Measurements from ENCODE around the gene KDM5C.
A peak's percentile ranks its signal among the peaks of the same experiment; 100 is the strongest.

KDM5C gene

DNA sequence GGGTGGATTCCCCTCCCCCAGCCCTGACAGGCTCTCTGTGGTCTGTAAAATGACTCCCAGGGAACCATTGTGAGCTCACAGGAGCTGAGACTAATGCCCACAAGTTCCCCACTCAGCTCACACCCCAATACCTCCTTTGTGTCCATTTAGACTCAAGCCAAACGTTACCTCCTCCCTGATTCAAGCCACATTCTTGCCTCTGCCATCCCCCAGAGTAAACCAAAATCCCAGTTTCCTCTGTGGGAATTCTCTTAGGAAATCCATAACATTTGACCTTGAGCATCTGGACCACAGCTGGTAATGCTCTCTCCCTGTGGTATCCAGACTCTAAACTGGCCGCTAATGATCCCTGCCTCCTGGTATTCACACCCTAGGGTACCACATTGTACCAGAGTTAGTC lies 26.3 kb upstream of the KDM5C start:
- DNase-seq (ENCODE audit: low read depth in 2 of 2, low spot score in 1 of 2): no peak

GRCh38 chrX:53250556-53250955 lies 25.5 kb upstream of the KDM5C start:
- DNase-seq (ENCODE audit: low read depth in 2 of 2, low spot score in 1 of 2): no peak

- no peak for DNase-seq (ENCODE audit: low read depth in 2 of 2, low spot score in 1 of 2)
Measured at GRCh38 chrX:53249408-53250042, 24.5 kb upstream of the KDM5C start.

DNA sequence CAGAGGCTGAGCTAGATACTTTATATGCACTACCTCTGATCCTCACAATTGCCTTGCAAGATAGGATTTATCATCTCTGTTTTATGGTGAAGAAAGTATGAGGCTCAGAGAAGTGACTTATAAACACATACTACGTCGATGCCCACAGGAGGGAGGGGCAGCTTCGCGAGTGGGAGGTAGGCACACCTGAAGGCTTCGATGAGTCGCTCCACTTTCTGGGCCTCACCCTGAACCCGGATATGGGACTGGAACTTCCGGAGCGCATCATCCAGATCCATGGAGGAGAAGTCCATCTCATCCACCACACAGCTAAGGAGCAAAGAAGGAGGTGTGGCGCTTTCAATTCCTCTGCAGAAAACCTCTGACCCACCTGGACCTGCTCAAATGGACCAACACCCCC lies 22.9 kb upstream of the KDM5C start:
- DNase-seq (ENCODE audit: low read depth in 2 of 2, low spot score in 1 of 2): no peak

DNA sequence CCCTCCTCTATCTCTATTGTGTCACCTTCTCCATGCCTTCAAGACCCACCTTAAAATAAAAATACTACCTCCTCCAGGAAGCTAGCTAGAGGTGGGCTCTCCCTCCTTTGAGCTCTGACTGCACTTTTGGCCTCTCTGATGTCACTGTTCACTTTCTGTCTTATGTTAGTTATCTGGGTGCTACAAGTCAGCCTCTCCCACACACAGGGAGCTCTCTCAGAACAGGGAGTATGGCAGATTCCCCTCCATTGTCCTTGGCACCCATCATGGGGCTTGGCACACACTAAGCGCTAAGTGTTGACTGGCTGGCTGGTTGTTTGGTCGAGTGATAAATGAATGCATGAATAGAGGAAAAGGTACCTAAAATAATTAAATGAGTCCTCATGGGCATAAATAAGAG lies 21.2 kb upstream of the KDM5C start:
- DNase-seq (ENCODE audit: low read depth in 2 of 2, low spot score in 1 of 2): no peak

GRCh38 chrX:53244610-53245009 lies 19.6 kb upstream of the KDM5C start:
- no peak for DNase-seq (ENCODE audit: low read depth in 2 of 2, low spot score in 1 of 2)

GRCh38 chrX:53242310-53242709 lies 17.3 kb upstream of the KDM5C start:
- DNase-seq (ENCODE audit: low read depth in 2 of 2, low spot score in 1 of 2): no peak

GRCh38 chrX:53241558-53241957 lies 16.6 kb upstream of the KDM5C start:
- no peak for DNase-seq (ENCODE audit: low read depth in 2 of 2, low spot score in 1 of 2)

DNA sequence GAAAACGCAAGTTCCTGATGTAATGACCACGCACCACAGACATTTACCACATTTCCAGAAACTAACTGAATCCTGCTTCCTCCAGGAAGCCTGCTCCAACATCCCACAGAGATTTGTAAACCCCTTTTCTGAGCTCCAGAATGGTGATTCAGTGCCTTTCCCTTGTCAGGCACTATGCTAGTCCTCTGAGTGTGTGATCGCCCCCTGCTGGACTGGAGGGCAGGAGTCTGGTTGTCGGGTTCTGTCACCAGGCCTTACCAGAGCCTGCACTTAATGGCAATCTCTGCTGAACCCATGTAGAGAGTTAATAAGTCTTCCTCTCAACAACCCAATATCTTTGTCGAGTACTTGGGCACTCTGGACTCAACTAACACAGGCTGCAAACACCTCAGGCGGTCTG lies 14.5 kb upstream of the KDM5C start:
- DNase-seq (ENCODE audit: low read depth in 2 of 2, low spot score in 1 of 2): peak in 1 of 2 donors; percentile 47

- no peak for DNase-seq (ENCODE audit: low read depth in 2 of 2, low spot score in 1 of 2)
Measured at GRCh38 chrX:53237056-53237455, 12.0 kb upstream of the KDM5C start.

GRCh38 chrX:53236025-53236679 lies 11.1 kb upstream of the KDM5C start:
- DNase-seq (ENCODE audit: low read depth in 2 of 2, low spot score in 1 of 2): no peak

DNA sequence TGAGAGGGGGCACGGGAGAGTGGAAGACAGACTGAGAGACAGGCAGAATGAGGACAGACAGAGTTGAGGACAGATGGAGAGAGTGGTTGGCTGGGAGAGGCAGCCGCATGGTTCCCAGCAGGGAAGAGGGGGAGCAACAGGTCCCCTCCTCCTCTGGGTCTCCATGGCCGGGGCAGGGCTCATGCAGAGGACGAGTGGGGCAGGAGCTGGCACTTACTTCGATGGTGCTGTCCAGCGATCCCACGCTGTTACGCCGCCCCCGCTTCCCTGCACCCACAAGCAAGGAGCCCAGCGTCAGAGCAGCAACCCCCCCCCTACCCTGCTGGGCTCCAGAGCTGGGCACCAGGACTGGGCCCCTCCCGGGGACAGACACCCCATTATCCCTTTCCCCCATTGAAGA lies 10.6 kb upstream of the KDM5C start:
- no peak for DNase-seq (ENCODE audit: low read depth in 2 of 2, low spot score in 1 of 2)

DNA sequence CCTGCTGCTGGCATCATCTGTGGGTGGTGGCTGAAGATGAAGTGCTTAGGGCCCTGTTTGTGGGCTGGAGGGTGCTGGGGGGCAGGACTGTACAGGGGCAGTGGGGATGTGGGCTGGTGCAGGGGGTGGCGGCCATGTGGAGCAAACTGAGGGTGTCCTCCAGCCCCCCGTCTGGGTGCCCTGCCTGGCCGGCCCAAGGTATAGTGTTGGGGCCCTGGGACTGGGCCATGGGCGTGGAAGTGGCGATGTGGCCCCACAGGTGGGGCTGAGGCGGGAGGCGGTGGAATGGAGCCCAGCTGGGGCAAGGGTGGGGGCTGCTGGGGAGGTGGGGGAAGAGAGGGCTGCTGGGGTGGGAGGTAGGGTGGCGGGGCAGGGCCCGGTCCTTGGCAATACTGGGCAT lies 9.5 kb upstream of the KDM5C start:
- DNase-seq (ENCODE audit: low read depth in 2 of 2, low spot score in 1 of 2): no peak

- DNase-seq (ENCODE audit: low read depth in 2 of 2, low spot score in 1 of 2): no peak
Measured at GRCh38 chrX:53233536-53233935, 8.5 kb upstream of the KDM5C start.

DNA sequence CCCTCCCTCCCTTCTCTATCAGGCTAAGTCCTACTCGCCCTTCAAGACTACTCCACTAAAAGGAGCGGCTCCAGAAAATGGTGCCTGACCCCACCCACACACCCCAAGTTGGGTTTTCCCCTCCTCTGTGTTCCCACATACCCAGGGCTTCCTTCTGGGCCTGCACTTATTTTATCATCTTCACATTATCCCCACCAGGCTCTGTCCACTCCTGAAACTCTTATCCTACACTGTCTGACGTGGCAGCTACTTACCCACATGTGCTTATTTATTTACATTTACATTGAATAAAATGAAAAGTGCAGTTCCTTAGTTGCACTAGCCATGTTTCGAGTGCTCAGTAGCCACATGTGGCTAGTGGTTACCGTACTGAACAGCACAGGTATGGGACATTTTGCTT lies 5.1 kb upstream of the KDM5C start:
- DNase-seq (ENCODE audit: low read depth in 2 of 2, low spot score in 1 of 2): no peak

- no peak for DNase-seq (ENCODE audit: low read depth in 2 of 2, low spot score in 1 of 2)
Measured at GRCh38 chrX:53227224-53227765, 2.3 kb upstream of the KDM5C start.

- DNase-seq (ENCODE audit: low read depth in 2 of 2, low spot score in 1 of 2): no peak
Measured at GRCh38 chrX:53223955-53224859, 800 bp downstream of the KDM5C start.

DNA sequence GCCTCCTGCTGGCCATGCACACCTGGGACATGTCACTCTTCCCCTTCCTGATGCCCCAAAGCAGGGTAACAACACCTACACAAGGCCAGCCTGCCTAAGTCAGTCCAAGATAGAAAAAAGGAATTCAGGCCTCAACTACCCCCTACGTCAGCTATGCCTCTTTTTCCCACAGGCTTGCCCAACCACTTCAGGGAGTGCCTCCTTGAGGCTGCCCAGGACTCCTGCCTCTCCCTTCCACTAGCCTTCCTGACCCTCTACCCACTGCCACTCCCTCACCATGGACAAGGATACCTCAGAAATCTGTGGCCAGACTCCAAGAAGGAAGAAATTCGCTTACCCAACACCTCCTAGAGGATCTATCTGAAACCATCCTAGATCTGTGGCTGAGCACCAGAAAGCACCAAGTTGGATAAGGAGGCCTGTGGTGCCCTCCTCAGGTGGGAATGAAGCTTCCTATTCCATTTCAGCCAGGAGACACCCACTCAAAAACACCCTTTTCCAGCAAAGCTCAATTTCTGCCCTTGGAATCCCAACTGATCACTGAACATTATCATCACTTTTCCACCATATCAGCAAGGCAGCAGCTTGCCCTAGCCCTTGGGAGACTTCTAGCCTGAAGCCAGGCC lies 1.8 kb downstream of the KDM5C start:
- DNase-seq (ENCODE audit: low read depth in 2 of 2, low spot score in 1 of 2): no peak

DNA sequence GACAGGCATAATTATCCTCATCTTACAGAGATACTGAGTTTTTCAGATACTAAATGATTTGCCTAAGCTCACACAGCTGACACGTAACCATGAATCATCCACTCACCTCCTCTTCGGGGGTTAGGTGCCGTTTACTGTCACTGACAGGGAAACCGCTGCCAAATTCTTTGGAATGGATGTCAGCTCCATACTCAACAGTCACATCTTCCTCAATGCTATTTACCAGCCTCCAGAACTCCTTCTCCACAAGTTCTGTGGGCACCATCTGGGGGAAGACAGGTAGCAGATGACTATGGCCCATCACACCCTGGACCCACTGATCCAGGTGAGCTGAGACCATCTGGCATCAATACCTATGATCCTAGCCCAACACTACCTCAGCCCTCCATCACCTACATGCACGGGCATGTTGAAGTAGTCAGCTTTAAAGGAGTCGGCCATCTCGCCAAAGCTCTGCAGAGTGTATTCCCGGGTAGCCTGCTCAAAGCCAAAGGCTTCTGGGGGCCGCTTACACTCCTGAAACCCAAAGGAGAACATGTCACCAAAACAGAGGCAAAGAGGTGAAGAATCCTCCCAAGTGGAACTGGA lies 13.5 kb downstream of the KDM5C start:
- no peak for DNase-seq (ENCODE audit: low read depth in 2 of 2, low spot score in 1 of 2)

DNA sequence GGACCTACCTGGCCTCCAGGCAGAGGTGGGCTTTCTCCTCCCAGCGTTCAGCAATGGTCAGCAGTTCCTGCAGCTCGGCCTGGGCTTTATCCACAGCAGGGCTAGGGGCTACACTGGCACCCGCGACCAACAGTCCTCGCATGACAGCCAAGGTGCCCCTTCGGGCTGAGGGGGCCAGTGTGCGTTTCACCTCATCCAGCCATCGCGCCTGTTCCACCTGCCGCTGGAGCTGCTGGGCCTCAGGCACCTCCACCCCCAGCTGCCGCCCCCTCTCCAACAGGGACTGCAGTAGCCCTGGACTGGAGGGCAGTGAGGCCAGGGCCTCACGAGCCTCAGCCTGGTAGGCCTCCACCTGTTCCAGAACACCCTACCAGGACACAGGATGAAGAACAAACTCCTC lies 28.3 kb downstream of the KDM5C start:
- DNase-seq (ENCODE audit: low read depth in 2 of 2, low spot score in 1 of 2): no peak

DNA sequence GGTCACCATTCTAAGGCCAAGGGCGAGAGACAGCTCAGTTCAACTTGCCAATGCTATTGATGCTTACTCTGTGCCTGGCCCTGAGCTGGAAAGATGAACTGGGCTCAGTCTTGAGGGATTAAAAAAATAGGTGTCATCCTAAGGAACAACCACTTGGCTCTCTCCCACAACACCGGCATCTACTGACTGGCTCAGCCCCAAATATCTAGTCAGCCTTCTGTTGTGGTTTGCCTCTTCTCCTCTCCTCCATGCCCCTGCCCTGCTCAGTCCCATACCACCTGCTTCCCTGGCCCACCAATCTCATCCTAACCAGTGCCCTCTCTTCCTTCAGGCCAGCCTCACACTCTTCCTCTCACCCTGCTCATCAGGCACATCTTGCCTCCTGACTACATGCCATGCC lies 29.6 kb downstream of the KDM5C start:
- no peak for DNase-seq (ENCODE audit: low read depth in 2 of 2, low spot score in 1 of 2)

All from stimulated activated CD8-positive, alpha-beta memory T cell treated with anti-CD3 and anti-CD28 coated beads, Interleukin-4, amount 100 ng/mL, for 4 hours (primary cell).